ENCODE results near the gene GPR161. TPM values are rescaled to one million over a fixed set of nuclear protein-coding genes. Genes with fewer than 3 reads are reported as not detected.

GPR161 gene
- total and polyA plus RNA-seq, 10 of the 15 experiments (the other 5 are each of a cell fraction or from before 2014, with no cell fraction given) = 0.07 to 0.49 (median 0.34) TPM; not detected in 2

DNA sequence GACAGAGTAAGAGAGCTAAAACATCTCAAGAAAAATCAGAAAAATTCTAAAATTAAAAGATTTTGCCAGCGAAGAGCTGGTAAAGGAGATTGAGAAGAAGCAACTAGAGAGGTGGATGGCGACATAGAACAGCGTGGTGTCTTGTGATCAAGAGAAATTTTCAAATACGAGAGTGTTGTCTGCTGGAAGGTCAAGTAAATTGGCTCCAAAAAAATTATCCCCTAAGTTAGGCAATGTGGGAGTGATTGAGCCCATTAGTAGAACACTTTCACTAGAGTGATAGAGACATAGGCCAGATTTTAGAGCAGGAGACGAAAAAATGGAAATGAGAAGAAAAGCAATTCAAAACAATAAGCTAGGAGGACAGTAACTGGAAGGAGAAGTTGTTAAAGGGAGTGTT, 105.5 kb downstream of the GPR161 start:
- TF ChIP-seq FOXK2 (IDR thresholded peaks at IDR 0.05) (no peak), NFYB (IDR thresholded peaks at IDR 0.05; ENCODE audit: insufficient read depth, low read depth, low read length) (no peak), JUND (IDR thresholded peaks at IDR 0.05; ENCODE audit: low read depth, low read length) (no peak), RBBP5 (conservative IDR thresholded peaks at IDR 0.05) (no peak), JUNB (IDR thresholded peaks at IDR 0.05) (no peak), MTA2 (IDR thresholded peaks at IDR 0.05; ENCODE audit: low read depth) (no peak), SMC3 (IDR thresholded peaks at IDR 0.05; ENCODE audit: borderline replicate concordance, low read length) (no peak), EZH2 (IDR thresholded peaks at IDR 0.05; ENCODE audit: borderline replicate concordance, control insufficient read depth, low read depth, low read length) (no peak)
- TF ChIP-seq, protein P1, sequence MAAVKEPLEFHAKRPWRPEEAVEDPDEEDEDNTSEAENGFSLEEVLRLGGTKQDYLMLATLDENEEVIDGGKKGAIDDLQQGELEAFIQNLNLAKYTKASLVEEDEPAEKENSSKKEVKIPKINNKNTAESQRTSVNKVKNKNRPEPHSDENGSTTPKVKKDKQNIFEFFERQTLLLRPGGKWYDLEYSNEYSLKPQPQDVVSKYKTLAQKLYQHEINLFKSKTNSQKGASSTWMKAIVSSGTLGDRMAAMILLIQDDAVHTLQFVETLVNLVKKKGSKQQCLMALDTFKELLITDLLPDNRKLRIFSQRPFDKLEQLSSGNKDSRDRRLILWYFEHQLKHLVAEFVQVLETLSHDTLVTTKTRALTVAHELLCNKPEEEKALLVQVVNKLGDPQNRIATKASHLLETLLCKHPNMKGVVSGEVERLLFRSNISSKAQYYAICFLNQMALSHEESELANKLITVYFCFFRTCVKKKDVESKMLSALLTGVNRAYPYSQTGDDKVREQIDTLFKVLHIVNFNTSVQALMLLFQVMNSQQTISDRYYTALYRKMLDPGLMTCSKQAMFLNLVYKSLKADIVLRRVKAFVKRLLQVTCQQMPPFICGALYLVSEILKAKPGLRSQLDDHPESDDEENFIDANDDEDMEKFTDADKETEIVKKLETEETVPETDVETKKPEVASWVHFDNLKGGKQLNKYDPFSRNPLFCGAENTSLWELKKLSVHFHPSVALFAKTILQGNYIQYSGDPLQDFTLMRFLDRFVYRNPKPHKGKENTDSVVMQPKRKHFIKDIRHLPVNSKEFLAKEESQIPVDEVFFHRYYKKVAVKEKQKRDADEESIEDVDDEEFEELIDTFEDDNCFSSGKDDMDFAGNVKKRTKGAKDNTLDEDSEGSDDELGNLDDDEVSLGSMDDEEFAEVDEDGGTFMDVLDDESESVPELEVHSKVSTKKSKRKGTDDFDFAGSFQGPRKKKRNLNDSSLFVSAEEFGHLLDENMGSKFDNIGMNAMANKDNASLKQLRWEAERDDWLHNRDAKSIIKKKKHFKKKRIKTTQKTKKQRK (IDR thresholded peaks at IDR 0.05; ENCODE audit: low read depth, low read length) = no peak
- Histone ChIP-seq H4K20me1 (ENCODE audit: control insufficient read depth, insufficient read depth) (no peaks in the 10 kb centered on the region), H3K36me3 (ENCODE audit: control insufficient read depth in 2 of 2, insufficient read depth in 2 of 2, low read length in 1 of 2) (no peaks in the 10 kb centered on the region; a peak in 2 of 4 replicates), H3K9me3 (replicated peaks; ENCODE audit: control insufficient read depth, insufficient read depth, low read length) (no peaks in the 10 kb centered on the region), H3K4me2 (ENCODE audit: control insufficient read depth, insufficient read depth) (no peak overlapping the region), H2AFZ (ENCODE audit: control insufficient read depth, low read depth, low read length) (no peak overlapping the region), H3K9ac (ENCODE audit: control insufficient read depth, insufficient read depth, low read length) (no peak overlapping the region), H3K27me3 (replicated peaks in 1 of 2; ENCODE audit: control insufficient read depth in 2 of 2, insufficient read depth in 2 of 2, low read length in 1 of 2) (no peaks in the 10 kb centered on the region), H3K4me3 (no peak overlapping the region), H3K4me1 (ENCODE audit: control insufficient read depth, insufficient read depth, low read length) (peaks cover 4% of the 10 kb centered on the region; the same call in 1 of the 2 replicates), H3K79me2 (ENCODE audit: control insufficient read depth, insufficient read depth, low read length) (no peaks in the 10 kb centered on the region), H3K27ac (ENCODE audit: control insufficient read depth, insufficient read depth) (no peak overlapping the region)
- CTCF ChIA-PET = interaction anchor here (0.8 to 2.0 kb wide), 4 partner anchors 9 to 51 kb away, joined by 3 to 5 read pairs (median 3); no protein-coding TSS in a partner anchor
- in situ Hi-C loops (cut with MboI) (no loop called here), intact Hi-C loops (cut with micrococcal nuclease; ENCODE audit: unreplicated experiment) (no loop called here)
- TSS peak; percentile 19 for BruUV-seq (replicated peaks)
- DNase-seq (ENCODE audit: low read depth, low spot score) = no peak
- no peak for ATAC-seq
- FAIRE-seq = no peak
- POLR2A ChIA-PET = no interaction called here
- WGBS (ENCODE audit: insufficient coverage, insufficient replicate concordance, low lambda C conversion rate, missing lambda C conversion rate) = 84% methylated on average over 5 of the region's 5 CpGs
- SMC1A ChIA-PET (ENCODE audit: uncharacterized antibody, unreplicated experiment) = interaction anchor here (0.7 to 1.7 kb wide), 7 partner anchors 9 to 51 kb away, joined by 3 to 6 read pairs (median 3); no protein-coding TSS in a partner anchor
- RAD21 ChIA-PET (ENCODE audit: unreplicated experiment) = no interaction called here

Other genes starting within 250 kb of the GPR161 start
- 0.22 TPM in 1 of 2 replicates, not detected in the other for gene ADCY10, start 222.8 kb downstream of the GPR161 start, total RNA-seq (2014; rRNA removed)
- gene ADCY10, start 222.8 kb downstream of the GPR161 start, total RNA-seq (2014; rRNA removed; fragmentation: Illumina TruSeq; extraction: Trizol) = not detected in 2 replicates
- not detected in 2 replicates for gene ADCY10, start 222.8 kb downstream of the GPR161 start, total RNA-seq (2021)
- gene ADCY10, start 222.8 kb downstream of the GPR161 start, polyA plus RNA-seq (2011; rRNA removed) = 0.07 and 0.22 TPM in 2 replicates
- 0.13 TPM in 1 of 2 replicates, not detected in the other for gene ADCY10, start 222.8 kb downstream of the GPR161 start, polyA plus RNA-seq (2014; fragmentation: Illumina TruSeq; extraction: Trizol)
- gene ADCY10, start 222.8 kb downstream of the GPR161 start, polyA plus RNA-seq (2014; fragmentation: Nextera tagmentation; extraction: Ambion mirVana) = not detected
- gene ADCY10, start 222.8 kb downstream of the GPR161 start, polyA plus RNA-seq (2014; rRNA removed) = not detected in 2 replicates
- gene ADCY10, start 222.8 kb downstream of the GPR161 start, polyA plus RNA-seq (2016; fragmentation: Nextera tagmentation; extraction: Ambion mirVana) = not detected
- 25.9 and 29.3 TPM in 2 replicates for gene DCAF6, start 200.2 kb downstream of the GPR161 start, total RNA-seq (2014; rRNA removed)
- gene DCAF6, start 200.2 kb downstream of the GPR161 start, total RNA-seq (2014; rRNA removed; fragmentation: Illumina TruSeq; extraction: Trizol) = 36.6 and 39.6 TPM in 2 replicates
- 26.2 and 27.8 TPM in 2 replicates for gene DCAF6, start 200.2 kb downstream of the GPR161 start, total RNA-seq (2021)
- gene DCAF6, start 200.2 kb downstream of the GPR161 start, polyA plus RNA-seq (2011; rRNA removed) = 62.7 and 98.0 TPM in 2 replicates
- gene DCAF6, start 200.2 kb downstream of the GPR161 start, polyA plus RNA-seq (2014; fragmentation: Illumina TruSeq; extraction: Trizol) = 40.6 and 47.5 TPM in 2 replicates
- 10 to 100 TPM; 11.4 to 18.3 TPM for gene DCAF6, start 200.2 kb downstream of the GPR161 start, polyA plus RNA-seq (2014; fragmentation: Nextera tagmentation; extraction: Ambion mirVana)
- gene DCAF6, start 200.2 kb downstream of the GPR161 start, polyA plus RNA-seq (2014; rRNA removed) = 24.2 and 29.5 TPM in 2 replicates
- gene DCAF6, start 200.2 kb downstream of the GPR161 start, polyA plus RNA-seq (2016; fragmentation: Nextera tagmentation; extraction: Ambion mirVana) = 10 to 100 TPM; 51.2 to 58.1 TPM
- 58.5 and 59.8 TPM in 2 replicates for gene MPC2, start 199.9 kb downstream of the GPR161 start, total RNA-seq (2014; rRNA removed)
- 60.3 and 64.0 TPM in 2 replicates for gene MPC2, start 199.9 kb downstream of the GPR161 start, total RNA-seq (2014; rRNA removed; fragmentation: Illumina TruSeq; extraction: Trizol)
- gene MPC2, start 199.9 kb downstream of the GPR161 start, total RNA-seq (2021) = 69.0 and 71.7 TPM in 2 replicates
- gene MPC2, start 199.9 kb downstream of the GPR161 start, polyA plus RNA-seq (2011; rRNA removed) = 66.3 and 108 TPM in 2 replicates
- 54.7 and 56.9 TPM in 2 replicates for gene MPC2, start 199.9 kb downstream of the GPR161 start, polyA plus RNA-seq (2014; fragmentation: Illumina TruSeq; extraction: Trizol)
- gene MPC2, start 199.9 kb downstream of the GPR161 start, polyA plus RNA-seq (2014; fragmentation: Nextera tagmentation; extraction: Ambion mirVana) = 10 to 100 TPM; 22.5 to 68.5 TPM
- gene MPC2, start 199.9 kb downstream of the GPR161 start, polyA plus RNA-seq (2014; rRNA removed) = 46.0 and 55.9 TPM in 2 replicates
- 100 to 1,000 TPM; 149 to 164 TPM for gene MPC2, start 199.9 kb downstream of the GPR161 start, polyA plus RNA-seq (2016; fragmentation: Nextera tagmentation; extraction: Ambion mirVana)
- gene TIPRL, start 42.0 kb upstream of the GPR161 start, total RNA-seq (2014; rRNA removed) = 38.2 and 43.9 TPM in 2 replicates
- gene TIPRL, start 42.0 kb upstream of the GPR161 start, total RNA-seq (2014; rRNA removed; fragmentation: Illumina TruSeq; extraction: Trizol) = 47.9 and 48.8 TPM in 2 replicates
- 37.6 and 42.2 TPM in 2 replicates for gene TIPRL, start 42.0 kb upstream of the GPR161 start, total RNA-seq (2021)
- 72.1 and 135 TPM in 2 replicates for gene TIPRL, start 42.0 kb upstream of the GPR161 start, polyA plus RNA-seq (2011; rRNA removed)
- 42.2 and 55.5 TPM in 2 replicates for gene TIPRL, start 42.0 kb upstream of the GPR161 start, polyA plus RNA-seq (2014; fragmentation: Illumina TruSeq; extraction: Trizol)
- 10 to 100 TPM; 51.9 to 57.9 TPM for gene TIPRL, start 42.0 kb upstream of the GPR161 start, polyA plus RNA-seq (2014; fragmentation: Nextera tagmentation; extraction: Ambion mirVana)
- 33.5 and 36.4 TPM in 2 replicates for gene TIPRL, start 42.0 kb upstream of the GPR161 start, polyA plus RNA-seq (2014; rRNA removed)
- gene TIPRL, start 42.0 kb upstream of the GPR161 start, polyA plus RNA-seq (2016; fragmentation: Nextera tagmentation; extraction: Ambion mirVana) = 10 to 100 TPM; 57.6 to 62.7 TPM
- gene SFT2D2, start 89.1 kb upstream of the GPR161 start, total RNA-seq (2014; rRNA removed) = 25.6 and 31.8 TPM in 2 replicates
- gene SFT2D2, start 89.1 kb upstream of the GPR161 start, total RNA-seq (2014; rRNA removed; fragmentation: Illumina TruSeq; extraction: Trizol) = 24.2 and 24.9 TPM in 2 replicates
- gene SFT2D2, start 89.1 kb upstream of the GPR161 start, total RNA-seq (2021) = 49.0 and 52.1 TPM in 2 replicates
- 49.6 and 56.9 TPM in 2 replicates for gene SFT2D2, start 89.1 kb upstream of the GPR161 start, polyA plus RNA-seq (2011; rRNA removed)
- 12.3 and 15.7 TPM in 2 replicates for gene SFT2D2, start 89.1 kb upstream of the GPR161 start, polyA plus RNA-seq (2014; fragmentation: Illumina TruSeq; extraction: Trizol)
- 1 to 10 TPM; 5.6 to 6.3 TPM for gene SFT2D2, start 89.1 kb upstream of the GPR161 start, polyA plus RNA-seq (2014; fragmentation: Nextera tagmentation; extraction: Ambion mirVana)
- gene SFT2D2, start 89.1 kb upstream of the GPR161 start, polyA plus RNA-seq (2014; rRNA removed) = 16.4 and 17.5 TPM in 2 replicates
- gene SFT2D2, start 89.1 kb upstream of the GPR161 start, polyA plus RNA-seq (2016; fragmentation: Nextera tagmentation; extraction: Ambion mirVana) = 10 to 100 TPM; 39.1 to 48.5 TPM
- gene TBX19, start 143.9 kb upstream of the GPR161 start, total RNA-seq (2014; rRNA removed) = 0.73 and 1.1 TPM in 2 replicates
- gene TBX19, start 143.9 kb upstream of the GPR161 start, total RNA-seq (2014; rRNA removed; fragmentation: Illumina TruSeq; extraction: Trizol) = 0.83 and 0.89 TPM in 2 replicates
- 1.1 and 1.2 TPM in 2 replicates for gene TBX19, start 143.9 kb upstream of the GPR161 start, total RNA-seq (2021)
- gene TBX19, start 143.9 kb upstream of the GPR161 start, polyA plus RNA-seq (2011; rRNA removed) = 5.9 and 6.9 TPM in 2 replicates
- 1.6 and 2.2 TPM in 2 replicates for gene TBX19, start 143.9 kb upstream of the GPR161 start, polyA plus RNA-seq (2014; fragmentation: Illumina TruSeq; extraction: Trizol)
- gene TBX19, start 143.9 kb upstream of the GPR161 start, polyA plus RNA-seq (2014; fragmentation: Nextera tagmentation; extraction: Ambion mirVana) = under 1 TPM; 0.13 to 0.53 TPM
- 1.5 and 2.1 TPM in 2 replicates for gene TBX19, start 143.9 kb upstream of the GPR161 start, polyA plus RNA-seq (2014; rRNA removed)
- gene TBX19, start 143.9 kb upstream of the GPR161 start, polyA plus RNA-seq (2016; fragmentation: Nextera tagmentation; extraction: Ambion mirVana) = 1 to 10 TPM; 1.1 to 1.2 TPM